Panc1 (cell line): ENCODE results near the gene NSD2. TPM values are rescaled to one million over a fixed set of nuclear protein-coding genes. Genes with fewer than 3 reads are reported as not detected.

Experiments used
- ATAC-seq: fragments of 200-7000 bp; cut with Tn5 transposase; 2 replicates; pipeline ENCODE4 v1.9.1; 2020; ENCODE audit warnings: mild to moderate bottlenecking, moderate library complexity
- BruUV-seq: library from RNA; stranded (reverse); fragments of 400-500 nt; replicated peaks from 2 replicates; lab custom pipeline; 2021; lab: Mats Ljungman, UMichigan
- CTCF ChIA-PET: fragments of 300-600 bp; sonication (Branson Sonifier 250); formaldehyde crosslinking; loops from one replicate; lab custom pipeline; 2022; ENCODE audit warnings: antibody characterized with exemption; lab: Charles Lee
- POLR2A ChIA-PET: fragments of 300-600 bp; sonication (Branson Sonifier 250); formaldehyde crosslinking; loops from one replicate; lab custom pipeline; 2022; ENCODE audit warnings: antibody characterized with exemption; lab: Charles Lee
- DNase-seq: peaks from one replicate; pipeline ENCODE4 v3.0.0-alpha.2; 2010; ENCODE audit warnings: low read depth, low spot score
- H3K27ac ChIP-seq: 2 replicates; pipeline ENCODE4 v1.5.1; 2011; ENCODE audit warnings: mild to moderate bottlenecking, low read length, inconsistent platforms
- H3K27me3 ChIP-seq: fragments of 200-500 bp; sonication (Bioruptor generic); 2 replicates; pipeline ENCODE4 v1.6.0; 2014; ENCODE audit warnings: low read length, inconsistent platforms; ENCODE audit not compliant: control insufficient read depth, insufficient read depth
- H3K36me3 ChIP-seq: fragments of 200-500 bp; sonication (Bioruptor generic); 2 replicates; pipeline ENCODE4 v1.5.1; 2014; ENCODE audit warnings: inconsistent platforms, mild to moderate bottlenecking, low read length, moderate library complexity; ENCODE audit not compliant: control insufficient read depth, insufficient read depth
- H3K4me1 ChIP-seq: 2 replicates; pipeline ENCODE4 v1.5.1; 2011; ENCODE audit warnings: inconsistent platforms, mild to moderate bottlenecking, low read length, moderate library complexity; ENCODE audit not compliant: control insufficient read depth, insufficient read depth
- H3K4me3 ChIP-seq, 2 experiments: 2 replicates each; pipeline ENCODE4 v1.5.1; 2011 to 2012; ENCODE audit warnings: low read depth in 2 of 2, low read length in 2 of 2, mild to moderate bottlenecking in 2 of 2, inconsistent platforms in 1 of 2, moderate library complexity in 1 of 2
- H3K9me3 ChIP-seq: fragments of 200-500 bp; sonication (Bioruptor generic); 2 replicates; pipeline ENCODE4 v1.5.1; 2014; ENCODE audit warnings: low read depth, mild to moderate bottlenecking, inconsistent platforms, low read length, moderate library complexity; ENCODE audit not compliant: control insufficient read depth, insufficient read depth
- CTCF ChIP-seq: fragments of 450-650 bp; IDR thresholded peaks from 2 replicates; pipeline ENCODE4 v1.5.1; 2017; ENCODE audit warnings: mild to moderate bottlenecking
- POLR2AphosphoS5 ChIP-seq: IDR thresholded peaks from 2 replicates; pipeline ENCODE4 v1.6.1; 2012; ENCODE audit warnings: mild to moderate bottlenecking, low read depth, low read length, moderate library complexity
- REST ChIP-seq, 2 experiments: IDR thresholded peaks; 2 replicates each; pipeline ENCODE4 v1.6.1; 2011 to 2012; ENCODE audit warnings: low read depth in 2 of 2, control low read depth in 1 of 2, low read length in 1 of 2, mild to moderate bottlenecking in 1 of 2, moderate library complexity in 1 of 2; ENCODE audit not compliant: insufficient read depth in 1 of 2
- SIN3A ChIP-seq: IDR thresholded peaks from 2 replicates; pipeline ENCODE4 v1.6.1; 2012; ENCODE audit warnings: low read depth, mild to moderate bottlenecking, low read length, moderate library complexity, borderline replicate concordance; ENCODE audit not compliant: insufficient read depth
- TCF7L2 ChIP-seq: IDR thresholded peaks from 2 replicates; pipeline ENCODE4 v1.6.1; 2011; ENCODE audit warnings: mild to moderate bottlenecking, low read depth, low read length, inconsistent platforms
- in situ Hi-C: cut with HindIII; loops from 2 replicates; pipeline ENCODE4 v1.10.0; 2016; ENCODE audit warnings: low sequenced_read_pairs, low pct_unique_long_range_greater_than_20kb
- intact Hi-C: fragments of 100-400 bp; cut with micrococcal nuclease; formaldehyde crosslinking; loops from one replicate; pipeline ENCODE4 v1.10.0; 2022; ENCODE audit not compliant: unreplicated experiment
- total RNA-seq: library from RNA; stranded (reverse); gene quantifications from one replicate; pipeline ENCODE4 v1.2.1, GENCODE V29; 2021; ENCODE audit not compliant: unreplicated experiment

The NSD2 gene
- total RNA-seq, 1 experiment from 2014 or later, result 116 TPM

- Histone ChIP-seq H3K36me3 (peaks cover 3% of the 10 kb centered on the region; the same call in 1 of the 2 replicates), H3K27me3 (no peaks in the 10 kb centered on the region), H3K4me3 (no peak overlapping the region), H3K9me3 (no peaks in the 10 kb centered on the region), H3K27ac (no peak overlapping the region), H3K4me1 (no peaks in the 10 kb centered on the region)
- POLR2A ChIA-PET, result no interaction called here
- ATAC-seq, result no peak
- TF ChIP-seq TCF7L2 (no peak), CTCF (no peak), SIN3A (no peak), REST (IDR thresholded peaks at IDR 0.05; ENCODE audit: insufficient read depth in 1 of 2, low read depth in 2 of 2, low read length in 1 of 2) (no peak), POLR2AphosphoS5 (no peak)
- CTCF ChIA-PET, result no interaction called here
- BruUV-seq, result no TSS peak
- DNase-seq, result no peak
- intact Hi-C loops (no loop called here), in situ Hi-C loops (no loop called here)
Measured at GRCh38 chr4:1824746-1825145, 46.4 kb upstream of the NSD2 start.

GRCh38 chr4:1825326-1825725 is 45.9 kb upstream of the NSD2 start:
- in situ Hi-C loops, result no loop called here
- TF ChIP-seq REST (IDR thresholded peaks at IDR 0.05; ENCODE audit: insufficient read depth in 1 of 2, low read depth in 2 of 2, low read length in 1 of 2) (no peak), TCF7L2 (no peak), SIN3A (no peak), POLR2AphosphoS5 (no peak), CTCF (no peak)
- BruUV-seq, result no TSS peak

More at GRCh38 chr4:1825326-1825725, 45.9 kb upstream of the NSD2 start:
- no peaks in the 10 kb centered on the region for H3K27me3 ChIP-seq
- ChIA-PET CTCF (no interaction called here), POLR2A (no interaction called here)
- H3K4me3 ChIP-seq, result no peak overlapping the region
- intact Hi-C loops, result no loop called here
- DNase-seq, result no peak
- no peaks in the 10 kb centered on the region for H3K4me1 ChIP-seq
- H3K36me3 ChIP-seq, result no peaks in the 10 kb centered on the region
- ATAC-seq, result no peak
- no peak overlapping the region for H3K27ac ChIP-seq
- H3K9me3 ChIP-seq, result no peaks in the 10 kb centered on the region
